Stimulated activated CD8-positive, alpha-beta memory T cell treated with anti-CD3 and anti-CD28 coated beads, Interleukin-7, amount 100 ng/mL, for 24 hours (primary cell): ENCODE data around the gene MAT2A.
"Not testable (repeated sequence)": the region's sequence is repeated elsewhere in the genome, so short reads cannot be mapped to it uniquely, and the experiment has no call there.

Experiments used
- DNase-seq: peaks from one replicate; pipeline ENCODE4 v3.0.0-alpha.2; 2020; ENCODE audit warnings: low read depth

The MAT2A gene

DNA sequence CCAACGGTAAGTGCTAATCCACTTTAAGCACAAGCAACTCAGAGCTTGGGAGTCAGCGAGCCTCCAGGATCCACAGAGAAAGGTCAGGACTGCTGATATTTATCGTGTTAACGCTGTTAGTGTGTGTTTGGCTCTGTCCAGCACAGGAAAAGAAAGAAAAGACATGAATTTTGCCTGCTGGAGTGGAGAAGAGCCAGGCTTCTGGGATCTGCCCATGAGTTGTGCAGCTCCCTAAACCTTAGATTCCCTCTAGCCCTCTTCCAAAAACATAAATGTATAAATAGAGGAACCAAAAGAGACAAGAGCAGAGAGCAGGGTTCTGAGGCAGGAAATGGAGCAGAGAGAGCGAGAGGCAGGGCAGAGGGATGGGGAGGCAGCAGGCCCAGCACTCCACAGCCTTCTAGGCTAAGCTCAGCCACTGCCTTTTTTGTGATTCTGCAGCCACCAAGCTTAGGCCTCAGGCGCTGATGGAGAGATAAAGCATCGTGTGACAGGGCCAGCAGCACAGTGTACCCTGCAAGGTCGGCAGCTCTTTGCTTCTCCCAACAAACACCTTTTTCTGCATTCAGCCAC, 14.5 kb upstream of the MAT2A start:
- no peak for DNase-seq

- no peak for DNase-seq
Observed at GRCh38 chr2:85525029-85525428, 13.9 kb upstream of the MAT2A start.

- DNase-seq, result no peak
Observed at GRCh38 chr2:85525567-85525966, 13.4 kb upstream of the MAT2A start.

DNA sequence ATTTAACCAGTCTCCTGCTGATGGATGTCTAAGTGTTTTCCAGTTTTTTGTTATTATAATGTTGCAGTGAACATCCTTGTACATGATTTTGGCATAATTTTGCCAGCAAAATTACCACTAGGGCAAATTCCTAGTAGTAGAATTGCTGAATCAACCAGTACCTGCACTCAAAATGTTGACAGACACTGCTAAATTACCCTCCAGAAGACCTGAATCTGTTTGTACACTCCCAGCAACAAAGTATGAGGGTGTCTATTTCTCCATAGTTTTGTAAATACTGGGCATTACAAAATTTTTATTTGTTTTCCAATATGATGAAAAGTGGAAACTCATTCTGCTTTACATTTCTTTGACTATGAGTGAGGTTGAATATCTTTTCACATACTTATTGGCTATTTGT, 11.2 kb upstream of the MAT2A start:
- DNase-seq, result no peak

GRCh38 chr2:85528355-85528754, 10.6 kb upstream of the MAT2A start:
- no peak for DNase-seq

- DNase-seq, result no peak
Observed at GRCh38 chr2:85529809-85530208, 9.2 kb upstream of the MAT2A start.

DNA sequence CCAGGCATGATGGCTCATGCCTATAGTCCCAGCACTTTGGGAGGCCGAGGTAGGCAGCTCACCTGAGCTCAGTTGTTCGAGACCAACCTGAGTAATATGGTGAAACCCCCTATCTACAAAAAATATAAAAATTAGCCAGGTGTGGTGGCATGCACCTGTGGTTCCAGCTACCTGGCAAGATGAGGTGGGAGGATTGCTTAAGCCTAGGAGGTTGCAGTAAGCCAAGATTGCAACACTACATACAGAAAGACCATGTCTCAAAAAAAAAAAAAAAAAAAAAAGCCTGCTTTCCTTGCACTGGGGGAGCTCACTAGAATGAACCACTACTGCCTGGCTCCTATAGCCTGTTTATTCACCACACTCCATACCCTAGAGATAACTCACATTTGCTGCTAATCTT, 7.4 kb upstream of the MAT2A start:
- DNase-seq, result no peak

- DNase-seq, result no peak
Observed at GRCh38 chr2:85534099-85534498, 4.9 kb upstream of the MAT2A start.

GRCh38 chr2:85534881-85535280, 4.1 kb upstream of the MAT2A start:
- no peak for DNase-seq

GRCh38 chr2:85536479-85536878, 2.5 kb upstream of the MAT2A start:
- no peak for DNase-seq

DNA sequence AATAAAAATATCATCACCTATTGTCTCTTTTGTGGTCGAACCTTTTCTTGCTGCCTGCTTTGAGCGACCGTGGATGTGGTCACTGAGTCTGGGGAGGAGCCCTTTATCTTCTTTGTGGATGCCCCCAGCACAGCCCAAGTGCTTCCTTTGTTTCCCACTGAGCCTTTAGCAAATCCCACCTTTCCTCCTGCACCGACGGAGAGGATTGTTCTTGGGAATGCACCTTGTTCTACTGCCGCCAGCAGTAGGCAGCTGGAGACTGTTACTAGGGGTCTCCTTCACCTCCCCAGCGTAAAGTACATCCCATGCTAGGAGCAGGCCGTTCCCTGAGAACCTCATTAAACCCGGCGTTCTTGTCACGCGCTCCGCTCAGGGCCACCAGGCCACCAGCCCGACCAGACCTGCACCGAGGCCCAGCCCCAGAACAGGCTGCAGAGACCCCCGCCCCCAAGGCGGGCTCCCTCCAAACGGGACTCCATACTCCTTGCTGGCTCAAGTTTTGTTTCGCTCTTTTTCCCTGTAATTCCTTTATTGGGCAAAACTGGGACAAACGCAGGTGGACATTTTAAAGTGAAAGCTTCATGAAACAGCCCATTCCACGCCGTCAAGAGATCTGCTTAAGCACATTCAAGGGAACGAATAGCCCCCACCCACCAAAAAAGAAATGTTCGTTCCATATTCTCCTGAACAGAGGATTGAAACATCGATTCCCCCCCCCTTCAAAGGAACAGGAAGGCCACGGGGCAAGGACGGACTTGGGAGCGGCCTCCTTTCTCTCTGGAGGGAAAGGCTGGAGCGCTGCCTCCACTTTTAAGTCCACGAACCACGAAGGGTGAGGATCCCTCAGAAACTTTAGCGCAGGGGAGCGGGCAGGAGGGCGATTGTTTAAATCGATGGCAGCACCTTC, 1.1 kb upstream of the MAT2A start:
- no peak for DNase-seq

DNA sequence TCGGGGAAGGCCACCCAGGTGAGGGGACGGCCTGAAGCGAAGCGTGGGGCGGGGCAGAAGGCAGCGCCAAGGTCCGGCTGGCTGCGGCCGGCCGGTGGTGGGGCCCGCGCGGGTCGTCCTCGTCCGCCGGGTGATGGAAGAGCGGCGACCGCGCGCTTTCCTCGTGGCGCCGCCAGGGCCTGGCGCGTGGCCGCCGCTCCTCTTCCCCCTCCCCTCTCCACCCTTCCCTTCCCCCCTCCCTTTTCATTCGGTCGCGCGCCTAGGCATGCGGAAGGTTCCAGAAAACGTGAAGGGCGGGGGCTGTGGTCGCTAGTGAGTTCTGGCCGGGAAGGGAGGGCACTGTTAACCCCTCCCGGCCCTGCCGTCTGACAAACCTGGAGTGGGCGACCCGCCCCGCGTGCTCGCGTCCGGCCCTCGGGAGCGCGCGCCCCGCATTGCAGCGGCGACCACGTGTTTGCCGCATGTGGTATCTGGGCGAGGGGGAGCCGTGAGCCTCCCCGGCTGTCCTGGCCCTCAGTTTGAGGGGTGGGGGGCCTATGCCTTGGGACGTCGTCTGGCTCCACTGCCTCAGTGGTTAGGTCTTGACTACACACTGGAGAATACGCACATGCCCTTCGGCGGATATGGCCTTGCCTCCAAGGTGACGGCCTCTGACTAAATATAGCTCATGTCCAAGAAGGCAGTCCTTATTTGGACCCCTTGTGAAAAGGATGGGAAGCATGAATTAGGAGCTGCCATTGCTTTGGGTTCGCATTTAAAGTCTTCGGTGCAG, 579 bp downstream of the MAT2A start:
- peak; percentile 56 for DNase-seq

DNA sequence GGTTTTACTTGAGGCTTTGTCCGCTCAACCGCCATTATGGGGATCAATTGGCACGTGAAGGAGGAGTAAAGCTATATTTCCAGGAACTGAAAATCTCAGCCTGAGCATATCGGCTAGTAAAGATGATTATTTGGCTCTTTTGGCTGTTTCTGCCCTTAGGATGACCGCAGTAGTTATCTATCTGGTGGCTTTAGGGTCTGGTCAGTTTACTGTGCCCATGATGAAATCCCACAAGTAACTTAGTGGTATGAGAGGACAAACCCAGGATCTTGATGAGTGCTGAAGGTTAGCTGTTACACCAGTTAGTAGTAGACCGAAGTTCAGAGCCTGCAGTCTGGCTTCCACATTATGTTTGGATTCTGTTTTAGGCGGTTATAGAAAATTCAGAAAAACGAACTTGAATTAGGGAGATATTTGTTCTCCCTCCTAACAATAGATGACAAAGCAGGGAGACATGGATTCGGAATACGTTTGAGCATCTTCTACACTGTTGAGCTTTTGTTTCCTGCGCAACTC, 1.2 kb downstream of the MAT2A start:
- no peak for DNase-seq

- DNase-seq, result no peak
Observed at GRCh38 chr2:85541262-85541661, 2.3 kb downstream of the MAT2A start.

DNA sequence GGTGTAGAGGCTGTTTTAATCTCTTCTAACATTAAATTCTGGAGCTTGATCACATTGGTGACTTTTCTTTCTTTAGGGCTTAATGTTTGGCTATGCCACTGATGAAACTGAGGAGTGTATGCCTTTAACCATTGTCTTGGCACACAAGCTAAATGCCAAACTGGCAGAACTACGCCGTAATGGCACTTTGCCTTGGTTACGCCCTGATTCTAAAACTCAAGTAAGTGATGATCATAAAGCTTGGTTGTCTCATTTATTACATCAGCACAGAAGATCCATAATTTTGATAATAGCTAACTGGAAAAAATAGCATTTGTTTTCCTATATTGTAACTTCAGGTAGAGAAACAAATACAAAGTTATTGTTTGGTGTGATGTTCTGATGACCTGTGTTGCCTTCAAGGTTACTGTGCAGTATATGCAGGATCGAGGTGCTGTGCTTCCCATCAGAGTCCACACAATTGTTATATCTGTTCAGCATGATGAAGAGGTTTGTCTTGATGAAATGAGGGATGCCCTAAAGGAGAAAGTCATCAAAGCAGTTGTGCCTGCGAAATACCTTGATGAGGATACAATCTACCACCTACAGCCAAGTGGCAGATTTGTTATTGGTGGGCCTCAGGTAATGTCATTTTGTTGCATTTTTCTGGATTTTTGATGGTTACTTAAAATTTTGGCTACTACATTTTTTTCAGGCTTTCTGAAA, 2.9 kb downstream of the MAT2A start:
- no peak for DNase-seq

GRCh38 chr2:85542777-85543176, 3.8 kb downstream of the MAT2A start:
- no peak for DNase-seq

DNA sequence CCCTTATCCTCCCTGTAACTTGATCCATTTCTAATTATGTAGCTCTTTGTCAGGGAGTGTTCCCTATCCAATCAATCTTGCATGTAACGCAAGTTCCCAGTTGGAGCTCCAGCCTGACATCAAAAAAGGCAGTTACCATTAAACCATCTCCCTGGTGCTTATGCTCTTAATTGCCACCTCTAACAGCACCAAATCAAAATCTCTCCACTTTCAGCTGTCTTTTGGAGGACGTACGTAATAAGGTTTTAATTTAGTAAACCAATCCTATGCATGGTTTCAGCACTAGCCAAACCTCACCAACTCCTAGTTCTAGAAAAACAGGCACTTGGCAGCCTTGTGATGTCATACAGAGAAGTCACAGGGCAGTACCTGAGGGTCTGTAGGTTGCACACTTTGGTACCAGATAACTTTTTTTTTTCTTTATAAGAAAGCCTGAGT, 5.3 kb downstream of the MAT2A start:
- DNase-seq, result not testable (repeated sequence)

GRCh38 chr2:85544915-85545779, 6.2 kb downstream of the MAT2A start:
- not testable (repeated sequence) for DNase-seq

DNA sequence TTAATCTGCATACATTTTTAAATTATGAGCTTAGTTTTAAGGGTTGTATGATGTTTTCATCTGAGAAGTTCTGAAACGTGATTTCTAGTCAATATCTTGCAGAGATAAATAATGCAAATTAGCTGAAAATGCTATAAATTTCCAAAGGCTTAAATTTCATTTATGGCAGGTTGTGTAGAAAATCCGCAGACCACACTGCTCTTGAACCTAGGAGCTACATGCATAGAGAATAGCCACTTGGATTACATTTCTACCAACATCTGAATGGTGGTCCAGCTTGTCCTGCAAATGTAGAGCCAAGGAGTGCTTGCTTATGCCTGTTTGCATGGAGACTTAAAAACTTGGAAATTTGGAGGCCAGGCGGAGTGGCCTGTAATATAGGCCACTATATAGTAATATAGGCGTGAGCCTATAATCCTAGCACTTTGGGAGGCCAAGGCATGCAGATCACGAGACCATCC, 6.8 kb downstream of the MAT2A start:
- no peak for DNase-seq

DNA sequence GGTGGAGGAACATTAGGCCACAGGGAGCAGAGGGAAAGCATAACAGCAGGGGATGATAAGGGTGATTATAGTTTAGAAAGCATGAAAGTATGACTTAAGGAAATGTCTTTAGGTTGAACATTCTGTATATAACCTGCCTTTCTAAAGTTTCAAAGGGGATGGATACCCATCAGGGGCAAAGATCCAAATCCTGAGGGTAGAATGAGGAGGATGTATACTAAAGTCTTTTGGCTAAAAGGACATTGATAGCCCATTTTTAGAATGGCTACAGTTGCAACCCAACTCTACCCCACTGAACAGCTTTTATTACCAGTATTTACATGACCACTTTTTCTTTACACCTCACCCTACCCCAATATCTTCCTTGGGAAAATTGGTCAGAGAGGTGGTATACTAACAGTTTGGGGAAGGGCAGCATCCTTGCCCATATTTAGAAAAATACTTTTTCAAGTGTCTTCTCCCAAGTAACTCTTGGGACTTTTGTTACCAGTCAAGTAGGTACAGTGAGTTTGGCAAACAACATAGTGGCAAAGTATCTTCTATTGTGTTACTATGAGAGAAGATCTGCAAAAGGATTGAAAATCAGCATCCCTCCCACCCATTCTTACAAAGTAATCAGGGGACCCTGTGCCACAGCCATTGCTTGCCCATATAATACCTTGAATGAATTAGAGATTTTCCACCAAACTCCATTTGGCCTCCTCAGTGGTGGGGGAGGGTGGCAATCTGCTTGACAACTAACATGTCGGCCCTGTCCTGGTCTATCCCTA, 8.3 kb downstream of the MAT2A start:
- DNase-seq, result no peak
